Transverse colon (tissue), 3 donors: ENCODE measurements around the gene SYNCRIP.

Experiments
- CTCF ChIP-seq, 5 experiments: fragments of 200-600 bp in 3 of 5; fragments of 450-650 bp in 2 of 5; sonication (generic) in 3 of 5; IDR thresholded peaks; 1 replicate in 2 of 5; 2 replicates in 3 of 5; pipeline ENCODE4 v1.5.1; 2016 to 2017; ENCODE audit warnings: antibody characterized with exemption in 5 of 5, inconsistent platforms in 3 of 5, mild to moderate bottlenecking in 2 of 5, moderate library complexity in 1 of 5
- EP300 ChIP-seq: sonication (generic); formaldehyde crosslinking; IDR thresholded peaks from one replicate; pipeline ENCODE4 v1.6.1; 2017; ENCODE audit warnings: antibody characterized with exemption, low read depth

GRCh38 chr6:85691478-85691877, 48.8 kb upstream of the SYNCRIP start:
- TF ChIP-seq CTCF (IDR thresholded peaks at IDR 0.05) (no peak), EP300 (no peak)
